Dermis microvascular lymphatic vessel endothelial cell (primary cell): ENCODE measurements around the gene ARFIP1. TPM values are rescaled to one million over a fixed set of nuclear protein-coding genes. Genes with fewer than 3 reads are reported as not detected.
"Not testable (repeated sequence)": the region's sequence is repeated elsewhere in the genome, so short reads cannot be mapped to it uniquely, and the experiment has no call there.

Experiments used
- DNase-seq, 2 donors: peaks; one replicate each; pipeline versions ENCODE4 v3.0.0 to v3.0.0-alpha.2; 2010; ENCODE audit warnings: low read depth in 2 of 2
- total RNA-seq: library from RNA; depleted of rRNA; stranded (reverse); fragments of >200 nt; gene quantifications from 2 replicates; pipeline ENCODE4 v1.2.1, GENCODE V29; 2014

Gene ARFIP1
- 23.9 and 26.8 TPM in 2 replicates for total RNA-seq

GRCh38 chr4:152779513-152780266 is at the start of gene ARFIP1, which contains the start of gene TIGD4:
TSS of gene ARFIP1 (plus strand) at chr4:152779954. CDS start at chr4:152829634, 49,680 bp downstream.
TSS of gene TIGD4 (minus strand) at chr4:152779730. CDS start at chr4:152771004, 8,726 bp downstream.
- peak; percentile 92 to 94 for DNase-seq

GRCh38 chr4:152731997-152732396 is 47.8 kb upstream of the ARFIP1 start:
- no peak for DNase-seq

- DNase-seq, result no peak
Measured at GRCh38 chr4:152734015-152734698, 45.6 kb upstream of the ARFIP1 start.

GRCh38 chr4:152734699-152735050 is 45.1 kb upstream of the ARFIP1 start:
- DNase-seq, result no peak

- DNase-seq, result peak in 1 of 2 donors; percentile 28
Measured at GRCh38 chr4:152735396-152735859, 44.3 kb upstream of the ARFIP1 start.

- no peak for DNase-seq
Measured at GRCh38 chr4:152735906-152736305, 43.8 kb upstream of the ARFIP1 start.

GRCh38 chr4:152738827-152739226 is 40.9 kb upstream of the ARFIP1 start:
- DNase-seq, result no peak

- DNase-seq, result no peak
Measured at GRCh38 chr4:152747444-152747843, 32.3 kb upstream of the ARFIP1 start.

- DNase-seq, result no peak
Measured at GRCh38 chr4:152748619-152749018, 31.1 kb upstream of the ARFIP1 start.

GRCh38 chr4:152763796-152764195 is 16.0 kb upstream of the ARFIP1 start:
- no peak for DNase-seq

- DNase-seq, result not testable (repeated sequence)
Measured at GRCh38 chr4:152765069-152765737, 14.6 kb upstream of the ARFIP1 start.

GRCh38 chr4:152771741-152772533 is 7.8 kb upstream of the ARFIP1 start:
- no peak for DNase-seq

GRCh38 chr4:152773339-152773738 is 6.4 kb upstream of the ARFIP1 start:
- no peak for DNase-seq

GRCh38 chr4:152773953-152774352 is 5.8 kb upstream of the ARFIP1 start:
- no peak for DNase-seq

- DNase-seq, result peak in 1 of 2 donors; percentile 7
Measured at GRCh38 chr4:152776352-152776751, 3.4 kb upstream of the ARFIP1 start.

GRCh38 chr4:152777488-152777887 is 2.3 kb upstream of the ARFIP1 start:
- DNase-seq, result no peak

- peak in 1 of 2 donors; percentile 7 for DNase-seq
Measured at GRCh38 chr4:152778656-152779512, 870 bp upstream of the ARFIP1 start.

GRCh38 chr4:152780267-152780778 is 569 bp downstream of the ARFIP1 start:
- peak in 1 of 2 donors; percentile 23 for DNase-seq

GRCh38 chr4:152784490-152785350 is 5.0 kb downstream of the ARFIP1 start:
- DNase-seq, result peak in 1 of 2 donors; percentile 9
